GM10266 (cell line): Measurements from ENCODE around the gene PROC.

Experiments
- DNase-seq: peaks from one replicate; pipeline ENCODE4 v3.0.0; 2012; ENCODE audit errors: extremely low spot score
- TF ChIP-seq, protein P1 (sequence below): IDR thresholded peaks from 2 replicates; pipeline ENCODE4 v1.5.1; 2012; ENCODE audit warnings: mild to moderate bottlenecking, low read depth; ENCODE audit not compliant: control insufficient read depth, insufficient read depth; ENCODE audit errors: missing control alignments

Gene PROC

GRCh38 chr2:127469974-127470373 is 51.7 kb downstream of the PROC start:
- DNase-seq: no peak
- TF ChIP-seq, protein P1, sequence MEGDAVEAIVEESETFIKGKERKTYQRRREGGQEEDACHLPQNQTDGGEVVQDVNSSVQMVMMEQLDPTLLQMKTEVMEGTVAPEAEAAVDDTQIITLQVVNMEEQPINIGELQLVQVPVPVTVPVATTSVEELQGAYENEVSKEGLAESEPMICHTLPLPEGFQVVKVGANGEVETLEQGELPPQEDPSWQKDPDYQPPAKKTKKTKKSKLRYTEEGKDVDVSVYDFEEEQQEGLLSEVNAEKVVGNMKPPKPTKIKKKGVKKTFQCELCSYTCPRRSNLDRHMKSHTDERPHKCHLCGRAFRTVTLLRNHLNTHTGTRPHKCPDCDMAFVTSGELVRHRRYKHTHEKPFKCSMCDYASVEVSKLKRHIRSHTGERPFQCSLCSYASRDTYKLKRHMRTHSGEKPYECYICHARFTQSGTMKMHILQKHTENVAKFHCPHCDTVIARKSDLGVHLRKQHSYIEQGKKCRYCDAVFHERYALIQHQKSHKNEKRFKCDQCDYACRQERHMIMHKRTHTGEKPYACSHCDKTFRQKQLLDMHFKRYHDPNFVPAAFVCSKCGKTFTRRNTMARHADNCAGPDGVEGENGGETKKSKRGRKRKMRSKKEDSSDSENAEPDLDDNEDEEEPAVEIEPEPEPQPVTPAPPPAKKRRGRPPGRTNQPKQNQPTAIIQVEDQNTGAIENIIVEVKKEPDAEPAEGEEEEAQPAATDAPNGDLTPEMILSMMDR: no peak

DNA sequence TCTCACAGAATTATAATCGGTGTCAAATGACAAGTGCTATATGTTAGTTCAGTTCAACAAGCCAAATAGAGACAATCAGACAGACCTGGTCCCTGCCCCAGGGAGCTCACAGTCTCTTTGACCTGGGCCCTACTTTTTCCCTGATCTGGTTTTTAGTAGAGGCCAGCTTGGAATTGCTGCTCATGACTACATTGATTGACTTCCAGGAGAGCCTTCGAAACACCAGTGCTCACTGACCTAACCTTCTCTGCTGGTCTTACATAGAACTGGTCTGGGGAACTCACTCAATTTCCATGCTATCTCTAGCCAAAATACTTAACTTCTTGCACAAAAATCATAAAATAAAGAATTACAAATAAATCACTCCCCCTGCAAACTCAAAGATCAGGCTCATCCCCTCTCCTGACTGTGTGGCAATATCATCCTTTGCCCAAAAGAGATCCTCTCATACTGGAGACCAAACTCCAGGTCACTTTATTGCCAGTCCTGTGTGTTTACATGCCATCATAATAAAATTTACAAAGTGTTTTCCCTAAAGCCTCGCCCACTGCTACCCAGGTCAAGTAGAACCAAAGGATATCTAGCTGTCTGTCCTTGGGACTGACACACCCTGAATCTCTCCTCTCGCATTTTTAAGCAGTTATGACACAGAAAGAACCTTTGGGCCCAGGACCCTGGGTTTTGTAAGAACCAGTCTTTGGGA is 53.2 kb downstream of the PROC start:
- no peak for DNase-seq
- TF ChIP-seq, protein P1: no peak

- no peak for DNase-seq
- TF ChIP-seq, protein P1: no peak
Observed at GRCh38 chr2:127472268-127472667, 54.0 kb downstream of the PROC start.

DNA sequence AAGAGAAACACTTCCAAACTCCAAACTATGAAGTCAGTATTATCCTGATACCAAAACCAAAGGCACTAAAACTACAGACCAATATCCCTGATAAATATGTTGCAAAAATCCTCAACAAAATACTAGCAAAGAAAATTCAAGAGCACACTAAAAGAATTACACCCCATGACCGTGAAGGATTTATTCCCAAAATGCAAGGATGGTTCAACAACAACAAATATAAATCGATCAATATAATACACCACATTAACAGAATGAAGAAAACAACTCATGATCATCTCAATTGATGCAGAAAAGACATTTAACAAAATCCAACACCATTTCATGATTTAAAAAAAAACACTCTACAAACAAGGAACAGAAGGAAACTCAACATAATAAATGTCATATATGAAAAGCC is 57.6 kb downstream of the PROC start:
- TF ChIP-seq, protein P1: no peak
- DNase-seq: no peak
